ENCODE data around the gene HNRNPUL2. TPM values are rescaled to one million over a fixed set of nuclear protein-coding genes. Genes with fewer than 3 reads are reported as not detected.

The HNRNPUL2 gene
- total RNA-seq, 3 donors from 2014 or later (not counting 1 experiment from before 2014, with no cell fraction given): 58.0 to 73.1 (median 69.3) TPM

- peaks cover 8% of the 10 kb centered on the region for H3K36me3 Mint-ChIP-seq
- no peaks in the 10 kb centered on the region for H3K27me3 ChIP-seq (ENCODE audit: control insufficient read depth, insufficient read depth, low read length)
- peaks cover 29% of the 10 kb centered on the region for H3K4me1 ChIP-seq (ENCODE audit: control insufficient read depth, insufficient read depth, low read length)
- H3K27ac ChIP-seq (ENCODE audit: low read length): no peak overlapping the region
- no peak for ATAC-seq
- DNase-seq: no peak
- no peak overlapping the region for H3K4me3 ChIP-seq (ENCODE audit: low read length)
- intact Hi-C loops (cut with micrococcal nuclease): no loop called here
- H3K4me3 Mint-ChIP-seq: peak overlapping the region; percentile 4
- H3K36me3 ChIP-seq (ENCODE audit: control insufficient read depth, insufficient read depth, low read length): peaks cover 48% of the 10 kb centered on the region
- H3K27me3 Mint-ChIP-seq (ENCODE audit: low read depth in 2 of 2): no peaks in the 10 kb centered on the region
- H3K9me3 ChIP-seq (ENCODE audit: control insufficient read depth, insufficient read depth, low read length): no peaks in the 10 kb centered on the region
- H3K4me1 Mint-ChIP-seq: peaks cover 21 to 39% of the 10 kb centered on the region in 2 donors
- WGBS (ENCODE audit: insufficient coverage): 88% methylated on average over 6 of the region's 6 CpGs
- H3K27ac Mint-ChIP-seq: peak overlapping the region; percentile 66 to 72
- no peaks in the 10 kb centered on the region for H3K9me3 Mint-ChIP-seq
- TF ChIP-seq CTCF (IDR thresholded peaks at IDR 0.05): no peak
These were observed 14.9 kb downstream of the HNRNPUL2 start for GRCh38 chr11:62712276-62712812.

- TF ChIP-seq CTCF (IDR thresholded peaks at IDR 0.05): no peak
- H3K4me1 Mint-ChIP-seq: peaks cover 36 to 54% of the 10 kb centered on the region in 2 donors
These were observed 17.3 kb downstream of the HNRNPUL2 start for GRCh38 chr11:62710001-62710345.

GRCh38 chr11:62709247-62710000 lies 17.8 kb downstream of the HNRNPUL2 start:
- no peaks in the 10 kb centered on the region for H3K27me3 ChIP-seq (ENCODE audit: control insufficient read depth, insufficient read depth, low read length)
- no peaks in the 10 kb centered on the region for H3K36me3 Mint-ChIP-seq
- H3K9me3 ChIP-seq (ENCODE audit: control insufficient read depth, insufficient read depth, low read length): no peaks in the 10 kb centered on the region
- peaks cover 50% of the 10 kb centered on the region for H3K4me1 ChIP-seq (ENCODE audit: control insufficient read depth, insufficient read depth, low read length)
- H3K4me3 ChIP-seq (ENCODE audit: low read length): peak overlapping the region; percentile 72
- peaks cover 20% of the 10 kb centered on the region for H3K36me3 ChIP-seq (ENCODE audit: control insufficient read depth, insufficient read depth, low read length)
- H3K27me3 Mint-ChIP-seq (ENCODE audit: low read depth in 2 of 2): no peaks in the 10 kb centered on the region
- TF ChIP-seq CTCF (IDR thresholded peaks at IDR 0.05): no peak
- peaks cover 36 to 55% of the 10 kb centered on the region in 2 donors for H3K4me1 Mint-ChIP-seq
- no peaks in the 10 kb centered on the region for H3K9me3 Mint-ChIP-seq
- H3K27ac ChIP-seq (ENCODE audit: low read length): peak overlapping the region; percentile 95
- WGBS (ENCODE audit: insufficient coverage): under 1% methylated on average over 47 of the region's 47 CpGs
- peak overlapping the region; percentile 98 to 99 for H3K27ac Mint-ChIP-seq
- peak overlapping the region; percentile 97 for H3K4me3 Mint-ChIP-seq
- intact Hi-C loops (cut with micrococcal nuclease): loop anchor here (1.0 to 5.0 kb wide), 6 partner anchors 18 to 137 kb away; partner anchors contain the start of genes EEF1G, EML3, HNRNPUL2 and LBHD1
- ATAC-seq (peak; percentile 75 to 93 (median 82)), DNase-seq (peak; percentile 93 to 99)

More at GRCh38 chr11:62710001-62710345, 17.3 kb downstream of the HNRNPUL2 start:
- no peaks in the 10 kb centered on the region for H3K36me3 Mint-ChIP-seq
- intact Hi-C loops (cut with micrococcal nuclease): no loop called here
- peak overlapping the region; percentile 97 for H3K4me3 Mint-ChIP-seq
- DNase-seq (no peak), ATAC-seq (no peak)
- no peaks in the 10 kb centered on the region for H3K9me3 ChIP-seq (ENCODE audit: control insufficient read depth, insufficient read depth, low read length)
- H3K4me1 ChIP-seq (ENCODE audit: control insufficient read depth, insufficient read depth, low read length): peaks cover 50% of the 10 kb centered on the region
- WGBS (ENCODE audit: insufficient coverage): 62% methylated on average over 7 of the region's 7 CpGs
- H3K27ac ChIP-seq (ENCODE audit: low read length): peak overlapping the region; percentile 95
- H3K27me3 ChIP-seq (ENCODE audit: control insufficient read depth, insufficient read depth, low read length): no peaks in the 10 kb centered on the region
- H3K9me3 Mint-ChIP-seq: no peaks in the 10 kb centered on the region
- H3K4me3 ChIP-seq (ENCODE audit: low read length): peak overlapping the region; percentile 72
- H3K36me3 ChIP-seq (ENCODE audit: control insufficient read depth, insufficient read depth, low read length): peaks cover 25% of the 10 kb centered on the region
- H3K27me3 Mint-ChIP-seq (ENCODE audit: low read depth in 2 of 2): no peaks in the 10 kb centered on the region
- H3K27ac Mint-ChIP-seq: peak overlapping the region; percentile 98 to 99

All from natural killer cell (primary cell).